Right renal pelvis (tissue), 4 donors: ENCODE measurements around the gene ICA1L. TPM values are rescaled to one million over a fixed set of nuclear protein-coding genes. Genes with fewer than 3 reads are reported as not detected.

ENCODE experiments used
- DNase-seq, 4 donors: peaks; one replicate each; pipeline ENCODE4 v3.0.0-alpha.2; 2013; ENCODE audit warnings: low read depth in 4 of 4, low spot score in 3 of 4, missing footprints in 1 of 4
- polyA plus RNA-seq, 4 donors: library from polyadenylated mRNA; unstranded; fragments of 120-200 nt; gene quantifications; one replicate each; pipeline ENCODE4 v1.2.1, GENCODE V29; 2013; ENCODE audit not compliant: insufficient read length in 4 of 4

ICA1L gene
- polyA plus RNA-seq, 4 donors: 12.3 to 15.8 (median 15.1) TPM

DNA sequence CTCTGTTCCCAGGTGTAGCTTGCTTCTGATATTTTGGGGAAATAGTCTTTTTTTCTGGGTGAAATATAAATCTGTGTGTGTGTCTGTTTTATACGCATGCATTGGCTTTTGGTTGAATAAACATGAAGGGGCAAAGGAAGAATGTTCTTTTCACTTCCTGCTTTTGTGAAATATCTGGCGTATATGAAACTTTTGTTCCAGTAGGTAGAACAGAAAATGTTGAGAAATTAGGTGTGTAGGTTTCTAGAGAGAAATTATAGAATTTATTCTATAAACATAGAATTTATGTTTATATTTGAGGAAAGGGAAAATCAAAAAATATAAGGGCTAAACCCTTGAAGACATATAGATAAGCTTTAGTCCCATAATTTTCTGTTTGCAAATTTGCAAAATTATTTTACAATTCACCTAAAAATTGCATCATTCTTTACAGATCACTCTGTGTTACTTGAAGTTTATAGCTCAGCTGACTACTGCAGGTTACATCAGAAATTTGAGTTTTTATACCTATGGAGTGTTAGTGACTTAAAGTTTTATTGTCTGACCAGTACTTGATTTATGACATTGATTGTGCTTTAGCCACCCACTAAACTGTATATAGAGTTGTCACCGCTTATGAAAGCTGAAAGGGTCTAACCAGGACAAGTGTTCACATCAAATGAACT is 120.7 kb downstream of the ICA1L start:
- DNase-seq: no peak

DNA sequence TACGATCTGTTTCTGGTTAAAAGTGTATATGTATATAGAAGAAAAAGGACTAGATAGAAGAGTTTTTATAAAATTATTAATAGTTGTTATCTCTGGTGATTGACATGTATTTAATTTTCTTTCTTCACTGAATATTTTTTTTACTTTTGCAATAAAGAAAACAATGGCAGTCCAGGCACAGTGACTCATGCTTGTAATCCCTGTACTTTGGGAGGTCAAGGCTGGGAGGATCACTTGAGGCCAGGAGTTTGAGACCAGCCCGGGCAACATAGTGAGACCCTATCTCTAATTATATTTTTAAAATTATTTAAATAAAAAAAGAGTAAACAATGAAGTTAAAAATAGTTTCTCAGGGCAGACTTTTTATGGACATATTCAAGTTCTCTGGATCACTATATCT is 122.1 kb downstream of the ICA1L start:
- no peak for DNase-seq

DNA sequence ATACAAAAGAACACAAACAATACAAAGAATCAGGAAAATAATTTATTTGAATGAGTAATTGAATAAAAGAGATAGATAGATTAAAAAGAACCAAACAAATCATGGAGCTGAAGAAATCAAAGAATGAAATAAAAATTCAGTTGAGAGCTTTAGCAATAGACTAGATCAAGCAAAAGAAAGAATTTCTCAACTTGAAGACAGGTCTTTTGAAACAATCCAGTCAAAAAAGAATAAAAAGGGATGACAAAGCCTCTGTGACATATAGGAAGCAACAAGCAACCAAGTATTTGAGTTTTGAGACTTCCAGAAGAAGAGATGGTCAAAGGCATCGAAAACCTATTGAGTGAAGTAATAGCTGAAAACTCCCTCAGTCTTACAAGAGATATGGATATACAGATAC is 128.0 kb downstream of the ICA1L start:
- no peak for DNase-seq

DNA sequence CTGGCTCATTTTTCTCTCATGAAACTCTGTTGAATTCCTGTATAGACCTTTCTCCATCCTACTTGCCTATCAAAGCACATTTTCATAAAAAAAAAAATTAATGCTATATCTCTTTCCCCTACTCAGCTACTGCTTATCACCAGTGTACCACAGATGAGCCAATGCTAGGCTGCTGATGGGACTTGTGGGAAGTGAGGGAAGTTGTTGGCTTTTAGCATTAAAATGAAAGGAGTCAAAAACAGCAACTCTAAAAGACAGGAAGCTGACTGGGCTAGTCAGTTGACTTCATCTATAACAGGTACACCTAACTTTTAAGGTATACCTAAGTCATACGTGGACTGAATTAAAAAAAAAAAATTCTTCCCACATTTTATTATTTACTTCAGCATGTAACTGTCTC is 134.7 kb downstream of the ICA1L start:
- no peak for DNase-seq

DNA sequence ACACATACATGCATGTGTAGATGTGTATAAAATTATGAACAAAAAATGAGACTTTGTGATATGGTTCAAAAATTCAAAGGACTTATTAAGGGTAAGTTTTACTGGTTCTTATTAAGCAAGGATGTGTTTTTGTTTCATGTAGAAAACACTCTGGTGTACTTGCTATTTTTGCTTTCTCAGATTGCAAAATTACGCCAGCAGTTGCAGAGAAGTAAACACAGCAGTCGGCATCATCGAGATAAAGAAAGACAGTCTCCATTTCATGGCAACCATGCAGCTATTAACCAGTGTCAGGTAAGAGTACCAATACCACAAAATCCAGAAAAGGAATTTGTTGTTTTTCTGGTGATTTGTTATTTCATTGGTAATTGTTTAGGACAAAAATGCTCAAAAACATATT is 145.5 kb downstream of the ICA1L start:
- no peak for DNase-seq

DNA sequence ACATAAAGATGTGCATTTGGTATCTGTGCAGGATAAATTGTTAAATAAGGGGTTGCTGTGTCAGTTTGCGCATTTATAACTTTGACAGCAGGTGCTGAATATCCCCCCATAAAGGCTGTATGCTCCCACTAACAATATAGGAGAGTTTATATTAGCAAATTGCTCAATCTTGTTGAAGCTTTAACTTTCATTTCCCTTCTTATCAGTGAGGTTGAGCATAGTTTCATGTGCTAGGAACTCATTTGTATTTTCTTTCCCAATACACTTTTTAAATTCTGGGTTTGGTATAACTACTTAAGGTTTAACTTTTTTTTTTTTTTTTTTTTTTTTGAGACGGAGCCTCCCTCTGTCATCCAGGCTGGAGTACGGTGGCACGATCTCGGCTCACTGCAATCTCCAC is 147.8 kb downstream of the ICA1L start:
- no peak for DNase-seq

Other genes starting within 250 kb of the ICA1L start
- 10 to 100 TPM; 28.0 to 36.0 (median 31.7) TPM for gene FAM117B, start 236.8 kb downstream of the ICA1L start, polyA plus RNA-seq
- 100 to 1,000 TPM; 107 to 125 (median 111) TPM for gene WDR12, start 39.9 kb upstream of the ICA1L start, polyA plus RNA-seq
- gene CARF, start 40.5 kb upstream of the ICA1L start, polyA plus RNA-seq: 10 to 100 TPM; 10.4 to 17.8 (median 16.9) TPM
- 10 to 100 TPM; 10.5 to 16.5 (median 13.0) TPM for gene NBEAL1, start 143.1 kb upstream of the ICA1L start, polyA plus RNA-seq